GM20431 (cell line): ENCODE data around the gene TTF2.
"Not testable (repeated sequence)": the region's sequence is repeated elsewhere in the genome, so short reads cannot be mapped to it uniquely, and the experiment has no call there.

Source experiments
- in situ Hi-C: fragments of 300-500 bp; cut with MseI, MboI; formaldehyde crosslinking; loops from one replicate; pipeline ENCODE4 v1.15.0; 2020; ENCODE audit warnings: low sequenced_read_pairs; ENCODE audit not compliant: unreplicated experiment

The TTF2 gene

GRCh38 chr1:117116784-117117130 is 56.6 kb downstream of the TTF2 start:
- in situ Hi-C loops = no loop called here

- in situ Hi-C loops = no loop called here
Observed at GRCh38 chr1:117117697-117118096, 57.6 kb downstream of the TTF2 start.

GRCh38 chr1:117118137-117118536 is 58.0 kb downstream of the TTF2 start:
- in situ Hi-C loops = no loop called here

- in situ Hi-C loops = not testable (repeated sequence)
Observed at GRCh38 chr1:117119144-117119543, 59.0 kb downstream of the TTF2 start.

- in situ Hi-C loops = no loop called here
Observed at GRCh38 chr1:117120774-117121588, 60.9 kb downstream of the TTF2 start.

- in situ Hi-C loops = no loop called here
Observed at GRCh38 chr1:117121589-117122329, 61.6 kb downstream of the TTF2 start, which contains the start of gene TRIM45. TRIM45 (minus strand) TSS chr1:117121749; CDS start chr1:117121201, 548 bp downstream.

GRCh38 chr1:117122330-117123025 is 62.4 kb downstream of the TTF2 start:
- in situ Hi-C loops = no loop called here

- in situ Hi-C loops = no loop called here
Observed at GRCh38 chr1:117123274-117123673, 63.1 kb downstream of the TTF2 start.

- in situ Hi-C loops = no loop called here
Observed at GRCh38 chr1:117124661-117125060, 64.5 kb downstream of the TTF2 start.

GRCh38 chr1:117127795-117128194 is 67.7 kb downstream of the TTF2 start:
- in situ Hi-C loops = no loop called here

GRCh38 chr1:117128323-117129079 is 68.4 kb downstream of the TTF2 start:
- in situ Hi-C loops = no loop called here

GRCh38 chr1:117130526-117130925 is 70.4 kb downstream of the TTF2 start:
- in situ Hi-C loops = no loop called here

GRCh38 chr1:117135329-117135728 is 75.2 kb downstream of the TTF2 start:
- in situ Hi-C loops = no loop called here

- in situ Hi-C loops = no loop called here
Observed at GRCh38 chr1:117136749-117137148, 76.6 kb downstream of the TTF2 start.

- in situ Hi-C loops = no loop called here
Observed at GRCh38 chr1:117137281-117137855, 77.2 kb downstream of the TTF2 start.

- in situ Hi-C loops = no loop called here
Observed at GRCh38 chr1:117138106-117138505, 78.0 kb downstream of the TTF2 start.

GRCh38 chr1:117138561-117138960 is 78.4 kb downstream of the TTF2 start:
- in situ Hi-C loops = no loop called here

GRCh38 chr1:117142200-117142599 is 82.1 kb downstream of the TTF2 start:
- in situ Hi-C loops = no loop called here

GRCh38 chr1:117143172-117143571 is 83.0 kb downstream of the TTF2 start:
- in situ Hi-C loops = no loop called here

GRCh38 chr1:117143871-117144270 is 83.7 kb downstream of the TTF2 start:
- in situ Hi-C loops = no loop called here
